ENCODE data around the gene LILRB5. TPM values are rescaled to one million over a fixed set of nuclear protein-coding genes. Genes with fewer than 3 reads are reported as not detected.
"Not testable (repeated sequence)": the region's sequence is repeated elsewhere in the genome, so short reads cannot be mapped to it uniquely, and the experiment has no call there.

LILRB5 gene
- total RNA-seq, 2 experiments from 2014 or later = not detected

GRCh38 chr19:54231077-54231931 lies 25.8 kb downstream of the LILRB5 start:
- no peaks in the 10 kb centered on the region for H3K9me3 ChIP-seq (ENCODE audit: control insufficient read depth in 1 of 2, insufficient read depth in 1 of 2, low read length in 2 of 2)
- H3K36me3 ChIP-seq (ENCODE audit: insufficient read depth, low read length) = no peaks in the 10 kb centered on the region
- peak; percentile 84 for TF ChIP-seq CTCF (IDR thresholded peaks at IDR 0.05)
- ChIA-PET POLR2A (interaction anchor here (1.6 kb wide), 1 partner anchor 94 kb away, joined by 5 read pairs; the partner anchor contains the start of gene CNOT3), CTCF (interaction anchor here (1.6 kb wide), 1 partner anchor 63 kb away, joined by 6 read pairs; no protein-coding TSS in a partner anchor)
- Mint-ChIP-seq H3K36me3 (ENCODE audit: low read depth) (no peaks in the 10 kb centered on the region), H3K27me3 (peaks cover 40% of the 10 kb centered on the region), H3K4me1 (ENCODE audit: low read depth) (peaks cover 4% of the 10 kb centered on the region), H3K27ac (no peak overlapping the region), H3K4me3 (no peak overlapping the region), H3K9me3 (no peaks in the 10 kb centered on the region)
- peak; percentile 73 to 93 (median 86) for DNase-seq
- no peak overlapping the region for H3K4me3 ChIP-seq (ENCODE audit: low read length)
- intact Hi-C loops (cut with DNase I, micrococcal nuclease) = loop anchor here (1.0 to 5.0 kb wide), 2 partner anchors 44 to 63 kb away; partner anchors contain the start of gene MBOAT7 (in 1 of the 2)
- peaks cover 5% of the 10 kb centered on the region for H3K4me1 ChIP-seq (ENCODE audit: insufficient read depth, low read length)
- H3K27me3 ChIP-seq (ENCODE audit: control insufficient read depth in 1 of 2, insufficient read depth in 2 of 2, low read length in 2 of 2) = peaks cover 11 to 20% of the 10 kb centered on the region in 2 experiments
- ATAC-seq (ENCODE audit: poor library complexity) = peak; percentile 99
- no peak overlapping the region for H3K27ac ChIP-seq (ENCODE audit: low read depth in 1 of 2, low read length in 2 of 2)

GRCh38 chr19:54230031-54230430 lies 27.0 kb downstream of the LILRB5 start:
- CTCF ChIA-PET = no interaction called here

GRCh38 chr19:54229146-54229545 lies 27.9 kb downstream of the LILRB5 start:
- peaks cover 30% of the 10 kb centered on the region for H3K27me3 Mint-ChIP-seq
- no peak overlapping the region for H3K4me3 ChIP-seq (ENCODE audit: low read length)
- no peaks in the 10 kb centered on the region for H3K36me3 Mint-ChIP-seq (ENCODE audit: low read depth)
- no peak overlapping the region for H3K27ac Mint-ChIP-seq
- peaks cover 5% of the 10 kb centered on the region for H3K4me1 ChIP-seq (ENCODE audit: insufficient read depth, low read length)
- CTCF ChIA-PET = no interaction called here
- no peak for TF ChIP-seq CTCF (IDR thresholded peaks at IDR 0.05)
- POLR2A ChIA-PET = no interaction called here
- ATAC-seq (ENCODE audit: poor library complexity) = no peak
- DNase-seq = no peak
- no peaks in the 10 kb centered on the region for H3K9me3 Mint-ChIP-seq
- peaks cover 5 to 10% of the 10 kb centered on the region in 2 experiments for H3K27me3 ChIP-seq (ENCODE audit: control insufficient read depth in 1 of 2, insufficient read depth in 2 of 2, low read length in 2 of 2)
- H3K4me1 Mint-ChIP-seq (ENCODE audit: low read depth) = peaks cover 4% of the 10 kb centered on the region
- no peak overlapping the region for H3K27ac ChIP-seq (ENCODE audit: low read depth in 1 of 2, low read length in 2 of 2)
- no peaks in the 10 kb centered on the region for H3K9me3 ChIP-seq (ENCODE audit: control insufficient read depth in 1 of 2, insufficient read depth in 1 of 2, low read length in 2 of 2)
- intact Hi-C loops (cut with DNase I, micrococcal nuclease) = no loop called here
- H3K36me3 ChIP-seq (ENCODE audit: insufficient read depth, low read length) = no peaks in the 10 kb centered on the region
- H3K4me3 Mint-ChIP-seq = no peak overlapping the region

More at GRCh38 chr19:54230031-54230430, 27.0 kb downstream of the LILRB5 start:
- Mint-ChIP-seq H3K27me3 (peaks cover 39% of the 10 kb centered on the region), H3K36me3 (ENCODE audit: low read depth) (no peaks in the 10 kb centered on the region), H3K9me3 (no peaks in the 10 kb centered on the region), H3K4me3 (no peak overlapping the region), H3K4me1 (ENCODE audit: low read depth) (peaks cover 4% of the 10 kb centered on the region), H3K27ac (no peak overlapping the region)
- POLR2A ChIA-PET = no interaction called here
- Histone ChIP-seq H3K4me3 (ENCODE audit: low read length) (no peak overlapping the region), H3K36me3 (ENCODE audit: insufficient read depth, low read length) (no peaks in the 10 kb centered on the region), H3K9me3 (ENCODE audit: control insufficient read depth in 1 of 2, insufficient read depth in 1 of 2, low read length in 2 of 2) (no peaks in the 10 kb centered on the region), H3K27ac (ENCODE audit: low read depth in 1 of 2, low read length in 2 of 2) (no peak overlapping the region), H3K27me3 (ENCODE audit: control insufficient read depth in 1 of 2, insufficient read depth in 2 of 2, low read length in 2 of 2) (peaks cover 8 to 12% of the 10 kb centered on the region in 2 experiments), H3K4me1 (ENCODE audit: insufficient read depth, low read length) (peaks cover 5% of the 10 kb centered on the region)
- TF ChIP-seq CTCF (IDR thresholded peaks at IDR 0.05) = no peak
- DNase-seq = no peak
- intact Hi-C loops (cut with DNase I, micrococcal nuclease) = loop anchor here in 1 of 2 experiments (5.0 kb wide), 1 partner anchor 43 kb away; the partner anchor contains the start of gene MBOAT7
- no peak for ATAC-seq (ENCODE audit: poor library complexity)

GRCh38 chr19:54224619-54225018 lies 32.5 kb downstream of the LILRB5 start:
- H3K27me3 Mint-ChIP-seq; H3K4me3 ChIP-seq (ENCODE audit: low read length); H3K36me3 ChIP-seq (ENCODE audit: insufficient read depth, low read length); H3K27me3 ChIP-seq (ENCODE audit: control insufficient read depth in 1 of 2, insufficient read depth in 2 of 2, low read length in 2 of 2); ATAC-seq (ENCODE audit: poor library complexity); H3K9me3 Mint-ChIP-seq; POLR2A ChIA-PET; H3K4me1 ChIP-seq (ENCODE audit: insufficient read depth, low read length); H3K9me3 ChIP-seq (ENCODE audit: control insufficient read depth in 1 of 2, insufficient read depth in 1 of 2, low read length in 2 of 2); H3K4me1 Mint-ChIP-seq (ENCODE audit: low read depth); H3K36me3 Mint-ChIP-seq (ENCODE audit: low read depth); H3K27ac ChIP-seq (ENCODE audit: low read depth in 1 of 2, low read length in 2 of 2); CTCF ChIA-PET; H3K27ac Mint-ChIP-seq; intact Hi-C loops (cut with DNase I, micrococcal nuclease); H3K4me3 Mint-ChIP-seq; DNase-seq: not testable (repeated sequence)

- H3K4me1 ChIP-seq (ENCODE audit: insufficient read depth, low read length); ATAC-seq (ENCODE audit: poor library complexity); H3K27me3 Mint-ChIP-seq; H3K9me3 Mint-ChIP-seq; H3K4me3 Mint-ChIP-seq; CTCF ChIA-PET; H3K27ac Mint-ChIP-seq; H3K27ac ChIP-seq (ENCODE audit: low read depth in 1 of 2, low read length in 2 of 2); H3K27me3 ChIP-seq (ENCODE audit: control insufficient read depth in 1 of 2, insufficient read depth in 2 of 2, low read length in 2 of 2); H3K9me3 ChIP-seq (ENCODE audit: control insufficient read depth in 1 of 2, insufficient read depth in 1 of 2, low read length in 2 of 2); H3K4me3 ChIP-seq (ENCODE audit: low read length); H3K36me3 ChIP-seq (ENCODE audit: insufficient read depth, low read length); DNase-seq; POLR2A ChIA-PET; H3K36me3 Mint-ChIP-seq (ENCODE audit: low read depth); H3K4me1 Mint-ChIP-seq (ENCODE audit: low read depth): not testable (repeated sequence)
- intact Hi-C loops (cut with DNase I, micrococcal nuclease) = loop anchor here in 1 of 2 experiments (2.0 kb wide), 2 partner anchors 15 to 23 kb away; no protein-coding TSS in a partner anchor
These were observed 33.2 kb downstream of the LILRB5 start for GRCh38 chr19:54223937-54224281.

All from CD4-positive, alpha-beta T cell (primary cell).